ENCODE data around the gene ELF4.

Gene ELF4

GRCh38 chrX:130032552-130032951 lies 77.7 kb downstream of the ELF4 start:
- DNase-seq, result no peak

- DNase-seq, result no peak
Observed at GRCh38 chrX:130030826-130031225, 79.5 kb downstream of the ELF4 start.

- DNase-seq, result peak; percentile 58
Observed at GRCh38 chrX:130028196-130028595, 82.1 kb downstream of the ELF4 start.

GRCh38 chrX:130027569-130027968 lies 82.7 kb downstream of the ELF4 start:
- no peak for DNase-seq

- DNase-seq, result no peak
Observed at GRCh38 chrX:130025256-130025655, 85.0 kb downstream of the ELF4 start.

GRCh38 chrX:130024127-130024526 lies 86.2 kb downstream of the ELF4 start:
- peak; percentile 83 for DNase-seq

GRCh38 chrX:130020661-130021324 lies 89.5 kb downstream of the ELF4 start:
- DNase-seq, result no peak

GRCh38 chrX:130018143-130018542 lies 92.2 kb downstream of the ELF4 start:
- no peak for DNase-seq

GRCh38 chrX:130015181-130015580 lies 95.1 kb downstream of the ELF4 start:
- DNase-seq, result no peak
